HFFc6 (cell line): Measurements from ENCODE around the gene AKT1. TPM values are rescaled to one million over a fixed set of nuclear protein-coding genes. Genes with fewer than 3 reads are reported as not detected.

ENCODE experiments used
- DNase-seq: peaks from one replicate; pipeline ENCODE4 v3.0.0-alpha.2; 2018
- H3K27ac Mint-ChIP-seq: 2 replicates; pipeline ENCODE4 v1.8.0; 2020; ENCODE audit warnings: mild to moderate bottlenecking, mixed read lengths
- H3K27me3 Mint-ChIP-seq: 2 replicates; pipeline ENCODE4 v1.8.0; 2021; ENCODE audit warnings: mild to moderate bottlenecking, moderate library complexity, mixed read lengths; ENCODE audit not compliant: insufficient read depth
- H3K36me3 Mint-ChIP-seq: 2 replicates; pipeline ENCODE4 v1.8.0; 2021; ENCODE audit warnings: low read depth, mixed read lengths
- H3K4me1 Mint-ChIP-seq: 2 replicates; pipeline ENCODE4 v1.8.0; 2020; ENCODE audit warnings: low read depth, mixed read lengths
- H3K4me3 Mint-ChIP-seq: 2 replicates; pipeline ENCODE4 v1.8.0; 2020; ENCODE audit warnings: mild to moderate bottlenecking, moderate library complexity, mixed read lengths
- H3K9me3 Mint-ChIP-seq: 2 replicates; pipeline ENCODE4 v1.8.0; 2020; ENCODE audit warnings: mild to moderate bottlenecking, mixed read lengths
- CTCF ChIP-seq: fragments of 200-600 bp; sonication (generic); IDR thresholded peaks from 2 replicates; pipeline ENCODE4 v1.5.0; 2021; ENCODE audit warnings: antibody characterized with exemption, mild to moderate bottlenecking
- long read RNA-seq: library from polyadenylated mRNA; unstranded; transcript quantifications from one replicate; pipeline ENCODE4 v2.0.0, GENCODE V29; 2019
- total RNA-seq, 6 experiments: library from RNA; stranded (reverse); fragmentation: NEBNext Ultra II Directional; extraction: Animal tissue kit (Norgen Biotek cat#: 25700); gene quantifications; 2 replicates in 1 of 6; 3 replicates in 5 of 6; pipeline ENCODE4 v1.2.3, GENCODE V29; 2021

AKT1 gene
- total RNA-seq, result 100 to 1,000 TPM; 164 to 191 (median 173) TPM
- long read RNA-seq, partial matches to known transcripts, result 11 of 24 reads
- long read RNA-seq, other reads (novel, unspliced or antisense), result 8 of 24 reads

DNA sequence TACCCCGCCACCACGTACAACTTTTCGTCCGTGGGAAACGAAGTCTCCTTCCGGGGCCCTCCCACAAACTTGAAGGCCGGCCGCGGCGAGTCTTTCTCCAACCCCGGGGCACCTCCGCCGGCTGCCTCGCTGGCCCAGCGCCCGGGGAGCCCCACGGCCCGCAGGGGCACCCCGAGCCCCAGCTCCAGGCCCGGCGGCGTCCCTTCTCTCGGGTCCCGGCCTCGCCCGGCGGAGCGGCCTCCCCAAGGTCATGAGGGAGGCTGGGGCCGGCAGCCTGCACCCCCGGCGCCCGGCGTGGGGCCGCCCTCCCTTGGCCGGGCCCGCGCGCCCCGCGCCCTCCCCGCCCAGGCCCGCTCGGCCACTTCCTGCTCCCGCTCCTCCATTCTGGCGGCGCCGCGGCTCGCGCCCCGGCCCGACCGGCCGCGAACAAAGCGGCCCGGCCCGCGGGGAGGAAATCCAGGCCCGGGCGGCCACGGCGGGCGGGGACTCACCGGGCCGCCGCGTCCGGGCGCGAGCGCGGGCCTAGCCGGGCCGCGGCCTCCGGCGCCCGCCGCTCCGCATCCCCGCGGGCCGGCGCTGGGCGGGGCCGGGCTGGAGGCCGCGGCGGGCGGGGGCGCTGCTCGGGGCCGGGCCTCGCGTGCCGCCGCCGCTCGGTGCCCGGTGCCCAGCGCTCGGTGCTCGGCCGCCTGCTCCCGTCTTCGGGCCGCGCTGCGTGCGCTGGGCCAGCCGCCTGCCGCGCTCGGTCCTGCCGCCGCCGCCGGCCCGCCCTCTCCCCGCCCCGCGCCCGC, at the start of gene AKT1:
Gene AKT1 (minus strand): TSS at position 756 of the 788 bp plus-strand sequence. CDS start 3,105 bp downstream, outside the sequence.
- Mint-ChIP-seq H3K27ac (peak within 1 kb of the TSS; percentile 77), H3K27me3 (peaks cover 2% of the 10 kb centered on the region; the same call in 1 of the 2 replicates), H3K4me1 (peaks cover 20% of the 10 kb centered on the region), H3K4me3 (peak within 1 kb of the TSS; percentile 91), H3K9me3 (no peaks in the 10 kb centered on the region), H3K36me3 (peaks cover 5% of the 10 kb centered on the region; the same call in 1 of the 2 replicates)
- TF ChIP-seq CTCF, result no peak
- DNase-seq, result no peak

DNA sequence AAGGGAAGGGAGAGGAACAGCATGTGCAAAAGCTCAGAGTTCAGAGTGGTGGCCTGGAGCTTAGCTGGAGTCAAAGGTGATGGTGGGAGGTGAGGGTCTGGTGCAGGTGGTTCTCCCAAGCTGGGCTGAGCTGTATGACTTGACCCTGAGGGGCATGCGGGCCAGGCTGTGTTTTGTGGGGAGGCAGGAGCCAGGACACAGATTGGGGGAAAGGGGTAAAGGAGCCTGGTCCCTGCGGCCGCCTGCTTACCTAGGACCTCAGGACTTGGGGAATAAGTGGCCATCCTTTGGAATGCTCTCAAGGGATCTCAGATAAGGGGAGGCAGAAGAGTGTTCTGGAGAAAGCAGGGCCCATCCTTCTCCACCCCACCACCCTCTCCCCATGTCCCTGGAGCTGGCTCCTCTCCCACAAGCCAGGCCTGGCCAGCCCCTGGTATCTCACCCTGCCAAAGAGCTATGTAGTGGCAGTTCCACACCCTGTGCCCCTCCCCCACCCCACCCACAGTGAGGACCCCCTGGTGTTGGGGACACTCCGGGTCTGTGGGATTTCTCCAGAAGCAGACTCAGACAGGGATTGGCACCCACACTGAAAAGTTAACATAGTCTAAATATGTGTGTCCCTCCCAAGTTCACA, 49.6 kb upstream of the AKT1 start:
- Mint-ChIP-seq H3K4me3 (no peak overlapping the region), H3K27me3 (peaks cover 51% of the 10 kb centered on the region)
- TF ChIP-seq CTCF, result no peak

DNA sequence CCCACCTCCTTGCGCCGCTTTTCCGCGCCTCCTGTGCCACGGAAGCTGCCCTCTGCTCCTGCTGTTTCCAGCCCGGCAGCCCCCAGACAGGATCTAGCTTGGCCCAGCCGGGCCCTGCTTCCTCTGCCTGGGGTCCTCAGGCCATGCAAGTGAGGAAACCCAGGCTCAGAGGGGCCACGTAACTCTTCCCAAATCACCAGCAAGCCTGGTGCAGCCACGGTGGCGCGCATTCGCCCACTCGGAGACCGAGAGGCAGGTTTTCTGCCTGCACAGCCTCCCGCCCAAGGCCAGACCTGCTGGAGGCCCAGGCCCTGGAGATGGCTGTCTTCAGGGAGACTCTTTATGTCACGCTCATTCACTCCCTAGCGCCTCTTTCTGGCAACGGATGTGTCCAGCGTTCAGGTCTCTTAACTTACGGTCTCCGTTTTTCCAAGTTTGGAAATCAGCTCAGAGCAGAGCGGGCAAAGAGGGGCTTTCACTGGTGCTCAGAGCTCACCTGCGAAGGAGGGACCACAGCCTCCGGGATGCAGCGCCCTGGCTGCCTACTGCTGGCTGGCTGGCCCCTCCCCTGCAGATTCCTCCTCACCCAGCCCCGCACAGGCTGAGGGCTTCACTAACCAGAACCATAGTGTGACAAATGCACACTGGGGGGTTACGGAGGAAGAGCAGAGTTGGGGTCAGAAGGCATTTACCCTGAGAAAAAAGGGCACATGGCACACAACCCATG, 48.9 kb upstream of the AKT1 start:
- no peak for DNase-seq
- H3K36me3 Mint-ChIP-seq, result no peaks in the 10 kb centered on the region
- H3K9me3 Mint-ChIP-seq, result peaks cover 3% of the 10 kb centered on the region; the same call in 1 of the 2 replicates
- H3K4me1 Mint-ChIP-seq, result peaks cover 10% of the 10 kb centered on the region
- H3K27ac Mint-ChIP-seq, result no peak overlapping the region
- H3K4me3 Mint-ChIP-seq, result no peak overlapping the region
- TF ChIP-seq CTCF, result no peak
- peaks cover 47% of the 10 kb centered on the region for H3K27me3 Mint-ChIP-seq

More for the DNA sequence above, 49.6 kb upstream of the AKT1 start:
- Mint-ChIP-seq H3K9me3 (peaks cover 3% of the 10 kb centered on the region; the same call in 1 of the 2 replicates), H3K27ac (no peak overlapping the region), H3K36me3 (no peaks in the 10 kb centered on the region), H3K4me1 (peaks cover 10% of the 10 kb centered on the region)
- DNase-seq, result no peak

- no peak for DNase-seq
- Mint-ChIP-seq H3K27me3 (peaks cover 49% of the 10 kb centered on the region), H3K4me3 (peak overlapping the region; percentile 32; the same call in 1 of the 2 replicates), H3K36me3 (no peaks in the 10 kb centered on the region), H3K9me3 (peaks cover 3% of the 10 kb centered on the region; the same call in 1 of the 2 replicates), H3K4me1 (peaks cover 10% of the 10 kb centered on the region), H3K27ac (no peak overlapping the region)
- no peak for TF ChIP-seq CTCF
Measured at GRCh38 chr14:104843442-104844305, 48.1 kb upstream of the AKT1 start.
